A673 (cell line): ENCODE data around the gene OLFM1. TPM values are rescaled to one million over a fixed set of nuclear protein-coding genes. Genes with fewer than 3 reads are reported as not detected.
A peak's percentile ranks its signal among the peaks of the same experiment; 100 is the strongest.
"Not testable (repeated sequence)": the region's sequence is repeated elsewhere in the genome, so short reads cannot be mapped to it uniquely, and the experiment has no call there.

ENCODE experiments used
- BruUV-seq: library from RNA; stranded (reverse); fragments of 400-500 nt; replicated peaks from 2 replicates; lab custom pipeline; 2021; lab: Mats Ljungman, UMichigan
- CTCF ChIA-PET: fragments of 300-600 bp; sonication (Branson Sonifier 250); formaldehyde crosslinking; loops from one replicate; lab custom pipeline; 2022; ENCODE audit warnings: antibody characterized with exemption; lab: Charles Lee
- POLR2A ChIA-PET: fragments of 300-600 bp; sonication (Branson Sonifier 250); formaldehyde crosslinking; loops from one replicate; lab custom pipeline; 2022; ENCODE audit warnings: antibody characterized with exemption; ENCODE audit not compliant: low non-redundant PET; lab: Charles Lee
- DNase-seq: peaks from one replicate; pipeline ENCODE4 v3.0.0-alpha.2; 2015; ENCODE audit warnings: low spot score
- H3K27ac ChIP-seq: fragments of 200-600 bp; sonication (generic); 2 replicates; pipeline ENCODE4 v1.5.1; 2016; ENCODE audit warnings: mixed run types, low read depth, mild to moderate bottlenecking, mixed read lengths, antibody characterized with exemption, low read length; ENCODE audit not compliant: poor library complexity, severe bottlenecking
- H3K27me3 ChIP-seq: fragments of 200-600 bp; sonication (generic); replicated peaks from 2 replicates; pipeline ENCODE4 v1.6.1; 2017; ENCODE audit warnings: mixed run types, low read depth, mild to moderate bottlenecking, mixed read lengths, antibody characterized with exemption, low read length; ENCODE audit not compliant: insufficient read depth, poor library complexity
- H3K36me3 ChIP-seq: fragments of 200-600 bp; sonication (generic); 2 replicates; pipeline ENCODE4 v1.6.1; 2016; ENCODE audit warnings: mixed run types, mild to moderate bottlenecking, mixed read lengths, antibody characterized with exemption, low read length; ENCODE audit not compliant: insufficient read depth, poor library complexity, severe bottlenecking
- H3K4me1 ChIP-seq: fragments of 200-600 bp; sonication (generic); 2 replicates; pipeline ENCODE4 v1.6.1; 2017; ENCODE audit warnings: mixed run types, mild to moderate bottlenecking, mixed read lengths, antibody characterized with exemption, low read length; ENCODE audit not compliant: insufficient read depth, poor library complexity, severe bottlenecking
- H3K4me3 ChIP-seq: fragments of 200-600 bp; sonication (generic); 2 replicates; pipeline ENCODE4 v1.5.1; 2016; ENCODE audit warnings: low read depth, mixed run types, mild to moderate bottlenecking, mixed read lengths, low read length; ENCODE audit not compliant: poor library complexity, severe bottlenecking
- H3K9me3 ChIP-seq: fragments of 200-600 bp; sonication (generic); 2 replicates; pipeline ENCODE4 v1.6.1; 2016; ENCODE audit warnings: mixed run types, low read depth, mild to moderate bottlenecking, mixed read lengths, antibody characterized with exemption, low read length; ENCODE audit not compliant: poor library complexity, severe bottlenecking
- EZH2 ChIP-seq: fragments of 200-600 bp; sonication (generic); IDR thresholded peaks from 2 replicates; pipeline ENCODE4 v1.6.1; 2017; ENCODE audit warnings: borderline replicate concordance, low read depth, mild to moderate bottlenecking, mixed read lengths, antibody characterized with exemption, low read length; ENCODE audit not compliant: poor library complexity, severe bottlenecking
- intact Hi-C: fragments of 100-400 bp; cut with micrococcal nuclease; formaldehyde crosslinking; loops from one replicate; pipeline ENCODE4 v1.10.0; 2022; ENCODE audit not compliant: unreplicated experiment
- total RNA-seq: library from RNA; stranded (reverse); gene quantifications from 2 replicates; pipeline ENCODE4 v1.2.3, GENCODE V29; 2021
- TF ChIP-seq, protein P1 (sequence below): fragments of 300-800, 200-600 bp; sonication (generic); conservative IDR thresholded peaks from 2 replicates; pipeline ENCODE4 v1.5.1; 2017; ENCODE audit warnings: low read depth, mild to moderate bottlenecking, antibody characterized with exemption, low read length, moderate library complexity, mixed read lengths

The OLFM1 gene
- total RNA-seq, 1 experiment from 2014 or later: 308 TPM

DNA sequence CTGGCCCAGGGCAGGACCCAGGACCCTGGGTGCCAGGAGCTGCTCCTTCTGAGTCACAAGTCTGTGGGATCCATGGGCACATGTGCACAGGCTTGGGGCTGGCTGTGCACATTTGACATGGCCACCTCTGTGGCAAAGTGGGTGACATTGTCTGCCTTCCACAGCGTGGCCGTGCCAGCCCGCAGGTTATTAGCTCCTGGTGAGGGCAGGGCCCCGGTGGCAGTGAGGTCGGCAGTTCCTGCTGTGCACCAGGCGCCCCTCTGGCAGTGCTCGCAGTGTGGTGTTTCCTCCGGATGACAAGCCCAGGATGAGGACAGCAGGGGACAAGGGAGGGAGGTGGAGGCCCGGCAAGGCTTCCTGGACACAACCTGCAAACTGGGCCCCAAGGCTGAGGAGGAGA, 60.5 kb downstream of the OLFM1 start:
- H3K4me3 ChIP-seq: no peak overlapping the region
- no peaks in the 10 kb centered on the region for H3K36me3 ChIP-seq
- H3K27me3 ChIP-seq: no peaks in the 10 kb centered on the region
- H3K27ac ChIP-seq: no peak overlapping the region
- H3K4me1 ChIP-seq: peaks cover 30% of the 10 kb centered on the region
- TF ChIP-seq, protein P1, sequence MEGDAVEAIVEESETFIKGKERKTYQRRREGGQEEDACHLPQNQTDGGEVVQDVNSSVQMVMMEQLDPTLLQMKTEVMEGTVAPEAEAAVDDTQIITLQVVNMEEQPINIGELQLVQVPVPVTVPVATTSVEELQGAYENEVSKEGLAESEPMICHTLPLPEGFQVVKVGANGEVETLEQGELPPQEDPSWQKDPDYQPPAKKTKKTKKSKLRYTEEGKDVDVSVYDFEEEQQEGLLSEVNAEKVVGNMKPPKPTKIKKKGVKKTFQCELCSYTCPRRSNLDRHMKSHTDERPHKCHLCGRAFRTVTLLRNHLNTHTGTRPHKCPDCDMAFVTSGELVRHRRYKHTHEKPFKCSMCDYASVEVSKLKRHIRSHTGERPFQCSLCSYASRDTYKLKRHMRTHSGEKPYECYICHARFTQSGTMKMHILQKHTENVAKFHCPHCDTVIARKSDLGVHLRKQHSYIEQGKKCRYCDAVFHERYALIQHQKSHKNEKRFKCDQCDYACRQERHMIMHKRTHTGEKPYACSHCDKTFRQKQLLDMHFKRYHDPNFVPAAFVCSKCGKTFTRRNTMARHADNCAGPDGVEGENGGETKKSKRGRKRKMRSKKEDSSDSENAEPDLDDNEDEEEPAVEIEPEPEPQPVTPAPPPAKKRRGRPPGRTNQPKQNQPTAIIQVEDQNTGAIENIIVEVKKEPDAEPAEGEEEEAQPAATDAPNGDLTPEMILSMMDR: no peak
- no peak for TF ChIP-seq EZH2
- intact Hi-C loops: no loop called here
- no TSS peak for BruUV-seq
- no peak for DNase-seq
- no peaks in the 10 kb centered on the region for H3K9me3 ChIP-seq
- ChIA-PET CTCF (no interaction called here), POLR2A (no interaction called here)

DNA sequence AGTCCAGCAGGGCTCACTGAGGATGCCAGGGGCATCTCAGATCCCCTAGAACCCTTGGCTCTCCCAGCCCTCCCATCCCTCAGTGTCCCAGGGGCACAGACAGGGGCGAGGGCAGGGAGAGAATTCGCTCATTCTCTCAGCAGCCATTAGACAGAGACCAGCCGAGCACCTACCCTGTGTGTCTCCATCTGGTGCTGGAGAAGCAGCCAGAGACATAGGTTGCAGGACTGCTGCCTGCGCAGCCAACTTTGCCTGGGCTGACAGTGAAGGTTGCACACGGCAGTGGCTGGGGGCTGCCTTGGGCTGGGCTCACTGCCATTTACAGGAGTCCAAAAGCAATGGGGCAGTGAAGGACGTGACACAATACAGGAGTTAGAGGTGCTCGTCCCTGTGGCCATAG, 60.9 kb downstream of the OLFM1 start:
- H3K36me3 ChIP-seq: no peaks in the 10 kb centered on the region
- POLR2A ChIA-PET: no interaction called here
- CTCF ChIA-PET: no interaction called here
- H3K4me3 ChIP-seq: no peak overlapping the region
- no TSS peak for BruUV-seq
- no peaks in the 10 kb centered on the region for H3K27me3 ChIP-seq
- intact Hi-C loops: no loop called here
- peaks cover 35% of the 10 kb centered on the region for H3K4me1 ChIP-seq
- H3K27ac ChIP-seq: peak overlapping the region; percentile 21
- DNase-seq: no peak
- no peaks in the 10 kb centered on the region for H3K9me3 ChIP-seq
- no peak for TF ChIP-seq EZH2
- TF ChIP-seq, protein P1: no peak

DNA sequence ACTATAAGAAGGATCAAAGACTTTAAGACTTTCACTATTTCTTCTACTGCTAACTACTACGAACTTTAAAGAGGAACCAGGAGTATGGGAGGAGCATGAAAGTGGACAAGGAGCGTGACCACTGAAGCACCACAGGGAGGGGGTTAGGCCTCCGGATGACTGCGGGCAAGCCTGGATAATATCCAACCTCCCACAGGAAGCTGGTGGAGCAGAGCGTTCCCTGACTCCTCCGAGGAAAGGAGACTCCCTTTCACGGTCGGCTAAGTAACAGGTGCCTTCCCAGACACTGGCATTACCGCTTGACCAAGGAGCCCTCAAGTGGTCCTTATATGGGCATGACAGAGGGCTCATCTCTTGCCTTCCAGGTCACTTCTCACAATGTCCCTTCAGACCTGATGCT, 62.4 kb downstream of the OLFM1 start:
- not testable (repeated sequence) for BruUV-seq

DNA sequence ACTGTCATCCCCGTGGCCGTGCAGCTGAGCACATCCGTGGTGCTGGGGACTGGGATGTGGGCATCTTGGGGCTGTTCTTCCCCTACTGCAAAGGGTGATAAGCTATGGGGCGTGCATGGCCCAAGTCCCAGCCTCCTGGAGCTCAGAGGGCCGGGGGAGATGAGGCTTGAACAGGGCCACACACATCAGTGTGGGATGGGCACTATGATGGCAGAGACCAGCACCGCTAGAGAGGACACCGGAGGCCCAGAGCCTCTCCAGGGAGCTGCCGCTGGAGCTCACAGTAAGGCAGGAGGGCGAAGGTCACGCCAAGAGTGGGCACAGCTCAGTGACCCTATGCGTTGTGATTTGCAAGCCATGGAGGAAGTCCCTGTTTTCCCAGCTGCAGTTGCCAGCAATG, 63.5 kb downstream of the OLFM1 start:
- TF ChIP-seq, protein P1: no peak
- no peak for TF ChIP-seq EZH2
- H3K36me3 ChIP-seq: peaks cover 11% of the 10 kb centered on the region
- H3K4me3 ChIP-seq: no peak overlapping the region
- no TSS peak for BruUV-seq
- CTCF ChIA-PET: no interaction called here
- no peak for DNase-seq
- no peak overlapping the region for H3K27ac ChIP-seq
- no peaks in the 10 kb centered on the region for H3K9me3 ChIP-seq
- peaks cover 32% of the 10 kb centered on the region for H3K4me1 ChIP-seq
- POLR2A ChIA-PET: interaction anchor here (0.6 kb wide), 1 partner anchor 62 kb away, joined by 3 read pairs; no protein-coding TSS in a partner anchor
- intact Hi-C loops: no loop called here
- H3K27me3 ChIP-seq: no peaks in the 10 kb centered on the region

More for the DNA sequence above, 62.4 kb downstream of the OLFM1 start:
- intact Hi-C loops, H3K27ac ChIP-seq, H3K27me3 ChIP-seq, H3K4me3 ChIP-seq, CTCF ChIA-PET, H3K9me3 ChIP-seq, POLR2A ChIA-PET, DNase-seq: not testable (repeated sequence)
- H3K4me1 ChIP-seq: peaks cover 29% of the 10 kb centered on the region
- peaks cover 11% of the 10 kb centered on the region for H3K36me3 ChIP-seq
